A673 (cell line): ENCODE measurements around the gene HS6ST3.

Experiments
- CTCF ChIP-seq: fragments of 300-800, 200-600 bp; sonication (generic); conservative IDR thresholded peaks from 2 replicates; pipeline ENCODE4 v1.5.1; 2017; ENCODE audit warnings: low read depth, mild to moderate bottlenecking, antibody characterized with exemption, low read length, moderate library complexity, mixed read lengths
- EZH2 ChIP-seq: fragments of 200-600 bp; sonication (generic); IDR thresholded peaks from 2 replicates; pipeline ENCODE4 v1.6.1; 2017; ENCODE audit warnings: borderline replicate concordance, low read depth, mild to moderate bottlenecking, mixed read lengths, antibody characterized with exemption, low read length; ENCODE audit not compliant: poor library complexity, severe bottlenecking

GRCh38 chr13:96849091-96849490 lies 759.2 kb downstream of the HS6ST3 start:
- TF ChIP-seq CTCF: no peak
- no peak for TF ChIP-seq EZH2
